Ovary (tissue), 9 donors: ENCODE measurements around the gene NKX6-2. TPM values are rescaled to one million over a fixed set of nuclear protein-coding genes. Genes with fewer than 3 reads are reported as not detected.
"Not testable (repeated sequence)": the region's sequence is repeated elsewhere in the genome, so short reads cannot be mapped to it uniquely, and the experiment has no call there.

Source experiments
- DNase-seq, 5 donors: peaks; one replicate each; pipeline ENCODE4 v3.0.0-alpha.2; 2019 to 2020
- H3K27ac ChIP-seq, 2 donors: fragments of 200-600 bp; one replicate each; pipeline versions ENCODE4 v1.5.1 to v1.8.0; 2019 to 2022
- H3K27me3 ChIP-seq: fragments of 200-600 bp; one replicate; pipeline ENCODE4 v1.8.0; 2022
- H3K36me3 ChIP-seq: fragments of 200-600 bp; sonication (generic); one replicate; pipeline ENCODE4 v1.5.1; 2019
- H3K4me1 ChIP-seq: one replicate; pipeline ENCODE4 v1.8.1; 2013; ENCODE audit warnings: mild to moderate bottlenecking, moderate library complexity; ENCODE audit not compliant: insufficient read depth
- H3K4me3 ChIP-seq: fragments of 200-600 bp; sonication (generic); one replicate; pipeline ENCODE4 v1.5.1; 2017
- H3K9me3 ChIP-seq, 2 donors: fragments of 200-600 bp in 1 of 2; sonication (generic) in 1 of 2; one replicate each; pipeline versions ENCODE4 v1.5.1 to v1.8.1; 2013 to 2019; ENCODE audit warnings: mild to moderate bottlenecking in 1 of 2, moderate library complexity in 1 of 2
- CTCF ChIP-seq, 3 donors: fragments of 450-650 bp in 2 of 3; fragments of 200-600 bp in 1 of 3; IDR thresholded peaks; one replicate each; pipeline versions ENCODE4 v1.5.1 to v1.8.0; 2016 to 2022; ENCODE audit warnings: antibody characterized with exemption in 3 of 3, mild to moderate bottlenecking in 1 of 3
- EP300 ChIP-seq: sonication (generic); formaldehyde crosslinking; IDR thresholded peaks from one replicate; pipeline ENCODE4 v1.6.1; 2017; ENCODE audit warnings: antibody characterized with exemption
- POLR2A ChIP-seq: fragments of 450-650 bp; IDR thresholded peaks from one replicate; pipeline ENCODE4 v1.6.1; 2017; ENCODE audit warnings: antibody characterized with exemption, mild to moderate bottlenecking, moderate library complexity
- WGBS, 3 donors: extraction: QIAGEN DNeasy Blood & Tissue Kit in 1 of 3; methylation state at CpG; one replicate each; pipeline versions ENCODE4 v1.1.5 to v1.1.7; 2013 to 2017; 5-methylcytosine and 5-hydroxymethylcytosine counted together
- intact Hi-C, 4 donors: fragments of 100-400 bp; cut with DNase I; formaldehyde crosslinking; loops; one replicate each; pipeline versions ENCODE4 v1.11.0 to v1.15.1; 2022 to 2023
- polyA plus RNA-seq, 2 donors: library from polyadenylated mRNA; stranded (reverse); fragments of 200-250 nt in 1 of 2; fragments of 350-450 nt in 1 of 2; fragmentation: Illumina TruSeq in 1 of 2; extraction: RNeasy Lipid Tissue Mini Kit (QIAGEN cat#74804) in 1 of 2; gene quantifications; one replicate each; pipeline ENCODE4 v1.2.3, GENCODE V29; 2013 to 2014
- total RNA-seq, 7 donors: library from RNA; depleted of rRNA in 2 of 7; stranded (reverse); fragments of >200 nt in 2 of 7; fragmentation: NEBNext Ultra II Directional in 3 of 7; extraction: Animal tissue kit (Norgen Biotek cat#: 25700) in 3 of 7; gene quantifications; one replicate each; pipeline versions ENCODE4 v1.1.0 to v1.2.4, GENCODE V29; 2016 to 2023
- donor health status: DM: no; HTN: no; CAD: no; lungs with moderate emphysema.
- donor health status: DM: no; HTN: no; CAD: no.
- donor health status: Bipolar disorder and iron deficiency.
- donor health status: DM: yes; HTN: yes; CAD: no.
- donor health status: DM: no; HTN: no; CAD: no.
- donor health status: DM: yes; HTN: yes; CAD: no.

The NKX6-2 gene
- total and polyA plus RNA-seq, 9 donors: not detected

GRCh38 chr10:132802694-132803320, 16.9 kb upstream of the NKX6-2 start:
- H3K36me3 ChIP-seq: no peaks in the 10 kb centered on the region
- no peaks in the 10 kb centered on the region for H3K27me3 ChIP-seq
- no peak overlapping the region for H3K4me3 ChIP-seq
- intact Hi-C loops: no loop called here
- DNase-seq: no peak
- H3K9me3 ChIP-seq: no peaks in the 10 kb centered on the region
- WGBS, 3 donors: 80 to 81% (median 80%) methylated on average over 16 of the region's 16 CpGs
- TF ChIP-seq POLR2A: no peak
- TF ChIP-seq CTCF (IDR thresholded peaks at IDR 0.05): no peak
- no peak for TF ChIP-seq EP300
- no peaks in the 10 kb centered on the region for H3K4me1 ChIP-seq
- H3K27ac ChIP-seq: no peak overlapping the region

GRCh38 chr10:132802048-132802447, 16.1 kb upstream of the NKX6-2 start:
- WGBS, 3 donors: 82 to 92% (median 82%) methylated on average over 8 of the region's 8 CpGs
- TF ChIP-seq POLR2A (no peak), EP300 (no peak), CTCF (IDR thresholded peaks at IDR 0.05) (no peak)
- intact Hi-C loops: no loop called here
- Histone ChIP-seq H3K36me3 (no peaks in the 10 kb centered on the region), H3K27ac (no peak overlapping the region), H3K4me1 (no peaks in the 10 kb centered on the region), H3K4me3 (no peak overlapping the region), H3K27me3 (no peaks in the 10 kb centered on the region), H3K9me3 (no peaks in the 10 kb centered on the region)
- no peak for DNase-seq

GRCh38 chr10:132799865-132800264, 13.9 kb upstream of the NKX6-2 start:
- intact Hi-C loops: no loop called here
- TF ChIP-seq EP300: no peak

DNA sequence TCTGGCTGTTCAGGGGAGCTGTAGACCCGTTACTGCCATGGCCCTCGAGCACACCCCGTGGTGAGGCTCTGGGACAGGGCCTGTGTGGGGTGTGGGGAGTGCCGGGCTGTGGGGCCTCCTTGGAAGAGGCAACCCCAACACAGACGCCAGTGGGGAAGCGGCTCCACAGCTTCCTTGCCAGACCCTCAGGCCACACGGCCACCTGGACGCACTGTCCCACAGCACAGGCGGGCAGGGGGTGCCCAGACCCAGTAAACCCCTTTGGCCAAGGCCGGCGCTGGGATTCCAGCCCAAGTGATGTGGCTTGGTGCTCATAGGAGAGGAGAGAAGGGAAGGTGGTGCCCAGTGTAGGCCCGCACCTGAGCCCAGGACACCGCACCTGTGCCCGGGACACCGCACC, 12.9 kb upstream of the NKX6-2 start:
- Histone ChIP-seq H3K4me1 (no peaks in the 10 kb centered on the region), H3K4me3 (no peak overlapping the region), H3K36me3 (no peaks in the 10 kb centered on the region), H3K9me3 (no peaks in the 10 kb centered on the region), H3K27ac (no peak overlapping the region), H3K27me3 (no peaks in the 10 kb centered on the region)
- no peak for DNase-seq
- WGBS, 3 donors: 90 to 92% (median 92%) methylated on average over 15 of the region's 15 CpGs
- intact Hi-C loops: no loop called here
- TF ChIP-seq CTCF (IDR thresholded peaks at IDR 0.05) (no peak), EP300 (no peak), POLR2A (no peak)

More at GRCh38 chr10:132799865-132800264, 13.9 kb upstream of the NKX6-2 start:
- Histone ChIP-seq H3K27me3 (no peaks in the 10 kb centered on the region), H3K36me3 (no peaks in the 10 kb centered on the region), H3K27ac (no peak overlapping the region), H3K9me3 (no peaks in the 10 kb centered on the region), H3K4me3 (no peak overlapping the region), H3K4me1 (no peaks in the 10 kb centered on the region)
- 76 to 85% (median 76%) methylated on average over 5 to 11 of the region's 11 CpGs for WGBS, 3 donors
- DNase-seq: no peak

- Histone ChIP-seq H3K27ac (no peak overlapping the region), H3K9me3 (no peaks in the 10 kb centered on the region), H3K4me3 (no peak overlapping the region), H3K4me1 (no peaks in the 10 kb centered on the region), H3K36me3 (no peaks in the 10 kb centered on the region), H3K27me3 (no peaks in the 10 kb centered on the region)
- 85 to 92% (median 89%) methylated on average over 20 to 21 of the region's 21 CpGs for WGBS, 3 donors
- no peak for TF ChIP-seq EP300
- no peak for TF ChIP-seq POLR2A
- no peak for TF ChIP-seq CTCF (IDR thresholded peaks at IDR 0.05)
- DNase-seq: no peak
- intact Hi-C loops: no loop called here
These were observed 12.5 kb upstream of the NKX6-2 start for GRCh38 chr10:132798403-132798802.

DNA sequence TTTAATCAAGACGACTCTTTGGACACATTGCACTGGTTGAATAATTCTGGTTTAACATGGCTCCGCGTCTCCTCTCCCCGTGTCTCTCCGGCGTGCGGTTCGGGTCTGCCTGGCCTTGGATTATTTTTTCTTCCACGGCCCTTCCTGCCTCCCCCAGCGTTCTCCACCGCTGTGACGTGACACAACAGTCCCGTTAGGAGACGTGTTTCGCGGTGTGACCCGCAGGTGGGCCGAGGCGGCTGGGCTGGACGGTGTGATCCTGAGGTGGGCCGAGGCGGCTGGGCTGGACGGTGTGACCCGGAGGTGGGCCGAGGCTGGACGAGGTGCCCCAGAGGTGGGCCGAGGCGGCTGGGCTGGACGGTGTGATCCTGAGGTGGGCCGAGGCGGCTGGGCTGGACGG, 12.0 kb upstream of the NKX6-2 start:
- 87 to 90% (median 90%) methylated on average over 25 to 29 of the region's 32 CpGs for WGBS, 3 donors
- H3K27ac ChIP-seq, DNase-seq, H3K36me3 ChIP-seq, H3K4me1 ChIP-seq, H3K9me3 ChIP-seq, intact Hi-C loops, H3K4me3 ChIP-seq, H3K27me3 ChIP-seq: not testable (repeated sequence)
